ENCODE data around the gene BEAN1. TPM values are rescaled to one million over a fixed set of nuclear protein-coding genes. Genes with fewer than 3 reads are reported as not detected.

Gene BEAN1
- total RNA-seq, 4 donors from 2014 or later, result 0.23 to 0.50 TPM; not detected in 2

- Histone ChIP-seq H3K4me1 (peaks cover 8 to 18% (median 14%) of the 10 kb centered on the region in 4 donors), H3K9me3 (no peaks in the 10 kb centered on the region), H3K27me3 (no peaks in the 10 kb centered on the region), H3K4me3 (no peak overlapping the region), H3K27ac (replicated peaks in 1 of 4) (no peak overlapping the region), H3K36me3 (peaks cover 0 to 72% (median under 1%) of the 10 kb centered on the region in 4 donors)
- DNase-seq (ENCODE audit: extremely low spot score), result no peak
- WGBS, result 89% methylated on average over 7 of the region's 7 CpGs
- intact Hi-C loops (cut with DNase I), result no loop called here
- TF ChIP-seq EP300 (IDR thresholded peaks at IDR 0.05), result no peak
- TF ChIP-seq POLR2AphosphoS5 (IDR thresholded peaks at IDR 0.05), result no peak
- TF ChIP-seq POLR2A (IDR thresholded peaks at IDR 0.05; ENCODE audit: low read depth), result no peak
- TF ChIP-seq CTCF (IDR thresholded peaks at IDR 0.05), result no peak
Observed at GRCh38 chr16:66395806-66396555, 31.1 kb upstream of the BEAN1 start.

- Histone ChIP-seq H3K27me3 (no peaks in the 10 kb centered on the region), H3K4me3 (no peak overlapping the region), H3K9me3 (no peaks in the 10 kb centered on the region), H3K27ac (replicated peaks in 1 of 4) (no peak overlapping the region), H3K4me1 (peaks cover 17 to 26% (median 20%) of the 10 kb centered on the region in 4 donors), H3K36me3 (peaks cover 0 to 64% (median 3%) of the 10 kb centered on the region in 4 donors)
- intact Hi-C loops (cut with DNase I), result no loop called here
- TF ChIP-seq EP300 (IDR thresholded peaks at IDR 0.05) (no peak), POLR2AphosphoS5 (IDR thresholded peaks at IDR 0.05) (no peak), POLR2A (IDR thresholded peaks at IDR 0.05; ENCODE audit: low read depth) (no peak), CTCF (IDR thresholded peaks at IDR 0.05) (no peak)
- no peak for DNase-seq (ENCODE audit: extremely low spot score)
- WGBS, result 76% methylated on average over 5 of the region's 5 CpGs
Observed at GRCh38 chr16:66397736-66398433, 29.2 kb upstream of the BEAN1 start.

GRCh38 chr16:66399031-66399430 is 28.1 kb upstream of the BEAN1 start:
- TF ChIP-seq POLR2A (IDR thresholded peaks at IDR 0.05; ENCODE audit: low read depth) (no peak), POLR2AphosphoS5 (IDR thresholded peaks at IDR 0.05) (no peak), EP300 (IDR thresholded peaks at IDR 0.05) (no peak), CTCF (IDR thresholded peaks at IDR 0.05) (no peak)
- intact Hi-C loops (cut with DNase I), result no loop called here
- WGBS, result 83% methylated on average over 3 of the region's 3 CpGs

GRCh38 chr16:66399930-66400329 is 27.2 kb upstream of the BEAN1 start:
- DNase-seq (ENCODE audit: extremely low spot score), result no peak
- TF ChIP-seq POLR2A (IDR thresholded peaks at IDR 0.05; ENCODE audit: low read depth), result no peak
- TF ChIP-seq CTCF (IDR thresholded peaks at IDR 0.05), result no peak
- no peak for TF ChIP-seq EP300 (IDR thresholded peaks at IDR 0.05)
- no peak for TF ChIP-seq POLR2AphosphoS5 (IDR thresholded peaks at IDR 0.05)
- WGBS, result 64% methylated on average over 3 of the region's 3 CpGs
- no peak overlapping the region for H3K27ac ChIP-seq (replicated peaks in 1 of 4)
- no peaks in the 10 kb centered on the region for H3K27me3 ChIP-seq
- H3K9me3 ChIP-seq, result no peaks in the 10 kb centered on the region
- H3K4me3 ChIP-seq, result no peak overlapping the region
- peaks cover 17 to 26% (median 20%) of the 10 kb centered on the region in 4 donors for H3K4me1 ChIP-seq
- peaks cover 0 to 73% (median 8%) of the 10 kb centered on the region in 4 donors for H3K36me3 ChIP-seq
- intact Hi-C loops (cut with DNase I), result no loop called here

More at GRCh38 chr16:66399031-66399430, 28.1 kb upstream of the BEAN1 start:
- Histone ChIP-seq H3K9me3 (no peaks in the 10 kb centered on the region), H3K4me3 (no peak overlapping the region), H3K27me3 (no peaks in the 10 kb centered on the region), H3K27ac (replicated peaks in 1 of 4) (no peak overlapping the region), H3K4me1 (peaks cover 17 to 26% (median 20%) of the 10 kb centered on the region in 4 donors), H3K36me3 (peaks cover 0 to 69% (median 8%) of the 10 kb centered on the region in 4 donors)
- DNase-seq (ENCODE audit: extremely low spot score), result no peak
